Measurements from ENCODE around the gene CCM2L.

The CCM2L gene

GRCh38 chr20:31996996-31997395 lies 13.2 kb upstream of the CCM2L start:
- DNase-seq: no peak

DNA sequence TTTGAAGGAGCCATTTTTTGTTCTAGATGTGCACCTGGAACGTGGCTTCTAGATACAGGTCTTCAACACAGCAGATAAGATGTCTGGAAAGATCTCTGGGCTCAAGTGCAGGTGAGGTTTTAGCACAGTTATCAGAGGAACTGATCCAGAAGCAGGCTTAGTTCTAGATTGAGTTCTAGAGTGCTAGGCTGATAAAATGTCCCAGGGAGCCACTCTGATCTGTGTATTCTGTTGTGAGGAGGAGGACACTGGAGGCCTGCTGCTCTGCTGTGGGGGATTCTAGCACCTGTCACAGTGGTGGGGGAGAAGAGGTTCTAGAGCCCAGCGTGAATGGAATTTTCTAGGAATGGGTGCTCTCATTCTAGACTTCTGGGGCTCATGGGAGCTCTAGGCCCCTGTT lies 12.0 kb upstream of the CCM2L start:
- DNase-seq: no peak

DNA sequence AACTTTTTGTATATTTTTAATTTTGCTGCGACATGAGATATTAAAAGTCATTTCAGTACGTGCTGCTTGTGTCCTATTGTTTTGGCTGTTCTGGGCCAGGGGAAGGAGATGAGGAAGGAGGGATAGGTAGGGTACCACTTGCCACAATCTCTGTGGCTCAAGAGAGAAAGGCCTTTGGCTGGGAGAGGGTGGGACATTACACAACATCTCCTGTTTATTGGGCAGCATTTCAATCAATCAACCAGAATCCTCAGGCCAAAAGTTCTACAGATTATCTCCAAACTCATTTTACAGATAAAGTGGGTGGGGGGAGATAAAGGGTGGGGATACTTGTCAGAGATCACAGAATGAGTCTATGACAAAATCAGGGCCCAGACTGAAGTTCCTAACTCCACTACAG lies 6.9 kb upstream of the CCM2L start:
- DNase-seq: no peak

- no peak for DNase-seq
Measured at GRCh38 chr20:32004963-32005362, 5.3 kb upstream of the CCM2L start.

- DNase-seq: no peak
Measured at GRCh38 chr20:32006053-32006452, 4.2 kb upstream of the CCM2L start.

DNA sequence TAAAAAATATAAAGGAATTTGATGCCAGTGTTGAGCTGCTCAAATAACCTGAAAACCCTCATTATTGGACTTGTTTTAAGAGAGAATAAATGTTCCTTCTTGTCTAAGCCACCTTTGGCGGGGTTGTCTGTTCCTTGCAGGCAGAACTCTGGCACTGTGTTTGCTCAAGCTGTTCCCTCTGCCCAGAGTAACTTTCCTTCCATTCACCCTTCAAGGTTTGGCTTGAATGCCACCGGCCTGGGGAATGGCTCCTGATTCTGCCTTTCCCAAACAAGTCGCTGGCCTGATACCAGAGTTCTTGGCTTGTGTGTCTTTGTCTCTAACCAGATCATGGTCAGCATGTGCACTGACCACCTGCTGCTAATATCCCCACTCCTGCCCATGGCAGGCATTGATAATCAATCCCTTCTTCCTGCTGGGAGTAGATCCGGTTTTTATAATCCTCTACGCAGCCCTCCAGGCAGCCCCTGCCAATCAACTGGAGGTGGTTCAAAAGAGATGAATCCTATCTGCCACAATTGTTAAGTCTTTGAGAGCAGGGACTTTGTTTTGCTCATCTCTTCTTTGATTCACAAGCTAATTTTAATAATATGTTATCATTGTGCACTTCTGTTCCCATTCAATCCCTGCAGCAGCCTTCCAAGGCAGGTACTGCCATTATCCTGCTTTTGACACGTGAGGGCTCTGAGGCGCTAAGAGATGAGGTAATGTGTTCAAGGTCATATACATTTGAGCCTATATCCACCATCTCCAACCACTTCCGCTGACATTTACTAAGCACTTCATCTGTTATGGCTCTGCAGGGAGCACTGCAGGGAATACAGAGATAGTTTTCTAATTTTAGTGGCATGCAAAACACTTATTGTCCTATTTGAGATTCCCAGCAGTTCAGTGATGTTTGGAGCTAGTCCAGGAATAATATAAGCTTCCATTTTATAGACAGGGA lies 3.1 kb upstream of the CCM2L start:
- no peak for DNase-seq

- no peak for DNase-seq
Measured at GRCh38 chr20:32007787-32008616, 2.2 kb upstream of the CCM2L start.

DNA sequence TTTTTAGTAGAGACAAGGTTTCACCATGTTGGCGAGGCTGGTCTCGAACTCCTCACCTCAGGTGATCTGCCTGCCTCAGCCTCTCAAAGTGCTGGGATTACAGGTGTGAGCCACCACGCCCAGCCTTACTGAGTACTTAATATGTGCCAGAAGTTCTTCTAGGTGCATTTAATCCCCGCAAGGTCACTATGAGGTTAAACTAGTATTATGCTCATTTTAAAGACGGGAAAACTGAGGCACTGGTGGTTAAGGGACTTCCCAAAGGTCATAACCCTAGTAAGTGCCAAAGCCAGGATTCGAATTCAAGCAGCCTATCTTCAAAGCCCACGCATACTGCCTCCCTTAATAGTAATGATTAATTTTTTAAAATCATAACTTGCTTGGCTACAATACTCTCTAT lies 674 bp upstream of the CCM2L start:
- DNase-seq: no peak

DNA sequence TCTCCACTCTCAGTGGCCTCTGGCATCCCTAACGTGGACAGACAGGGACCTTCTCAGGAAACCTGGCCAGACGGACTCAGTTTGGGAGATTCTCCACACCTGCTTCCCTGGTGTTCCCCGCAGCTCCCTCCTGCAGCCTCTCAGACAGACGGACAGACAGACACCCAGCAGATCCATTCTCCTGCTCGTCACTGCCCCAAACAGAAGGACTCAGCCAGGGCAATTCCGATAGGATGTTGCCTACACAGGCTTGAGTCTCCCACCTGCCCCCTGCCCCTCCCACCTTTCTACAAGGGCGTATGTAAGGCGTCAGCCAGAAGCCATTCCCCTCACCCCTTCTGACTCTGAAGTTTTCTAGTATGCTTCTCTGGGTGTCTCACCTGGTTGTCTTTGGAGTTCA lies 428 bp downstream of the CCM2L start:
- no peak for DNase-seq

GRCh38 chr20:32012159-32012688 lies 2.0 kb downstream of the CCM2L start:
- no peak for DNase-seq

DNA sequence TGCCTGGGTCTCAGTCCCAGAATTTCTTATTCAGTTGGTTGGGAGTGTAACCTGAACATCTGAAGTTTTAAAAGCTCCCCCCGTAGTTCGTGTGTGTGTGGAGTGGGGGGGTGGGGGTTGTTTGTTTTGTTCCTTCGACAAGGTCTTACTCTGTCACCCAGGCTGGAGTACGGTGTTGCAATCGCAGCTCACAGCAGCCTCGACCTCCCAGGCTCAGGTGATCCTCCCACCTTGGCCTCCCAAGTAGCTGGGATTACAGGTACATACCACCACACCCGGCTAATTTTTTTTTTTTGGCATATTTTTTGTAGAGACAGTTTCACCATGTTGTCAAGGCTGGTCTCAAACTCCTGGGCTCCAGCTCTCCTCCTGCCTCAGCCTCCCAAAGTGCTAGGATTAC lies 3.1 kb downstream of the CCM2L start:
- DNase-seq: no peak

DNA sequence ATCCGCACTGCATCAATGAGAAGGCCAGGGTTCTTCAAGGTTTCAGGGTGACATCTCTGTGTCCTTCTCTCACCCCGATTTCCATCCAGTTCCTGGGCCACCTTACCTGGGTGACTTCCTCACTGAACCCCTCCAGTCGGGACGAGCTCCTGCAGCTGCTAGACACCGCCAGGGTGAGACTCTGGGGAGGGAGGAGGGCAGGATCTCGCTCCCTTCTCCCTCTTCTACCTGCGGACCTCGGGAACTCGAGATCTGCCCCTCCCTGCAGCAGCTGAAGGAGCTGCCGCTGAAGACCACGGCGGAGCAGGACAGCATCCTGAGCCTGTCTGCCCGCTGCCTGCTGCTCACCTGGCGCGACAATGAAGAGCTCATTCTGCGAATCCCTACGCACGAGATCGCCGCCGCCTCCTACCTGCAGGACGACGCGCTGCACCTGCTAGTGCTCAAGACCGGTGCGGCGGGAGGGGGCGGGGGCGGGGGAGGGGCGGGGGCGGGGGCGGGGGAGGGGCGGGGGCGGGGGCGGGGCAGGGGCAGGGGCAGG lies 7.5 kb downstream of the CCM2L start:
- peak; percentile 95 for DNase-seq

- peak; percentile 91 for DNase-seq
Measured at GRCh38 chr20:32018269-32019155, 8.3 kb downstream of the CCM2L start.

DNA sequence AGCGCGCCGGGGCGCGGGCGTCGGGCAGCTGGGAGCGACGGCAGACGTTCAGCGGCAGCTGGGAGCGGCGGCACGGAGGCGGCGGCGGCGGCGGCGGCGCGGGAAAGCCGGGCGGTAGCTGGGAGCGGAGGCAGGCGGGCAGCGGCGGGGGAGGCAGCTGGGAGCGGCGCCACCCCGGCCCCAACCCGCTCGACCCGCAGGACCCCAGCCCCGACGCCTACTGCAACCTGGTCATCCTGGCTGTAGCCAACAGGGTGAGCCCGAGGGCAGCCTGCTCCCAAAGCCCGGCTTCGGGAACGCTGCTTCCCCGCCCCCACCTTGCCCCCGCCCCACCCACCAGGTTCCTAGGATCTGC lies 8.9 kb downstream of the CCM2L start:
- peak; percentile 76 for DNase-seq

GRCh38 chr20:32019563-32020463 lies 9.6 kb downstream of the CCM2L start:
- DNase-seq: peak; percentile 60

DNA sequence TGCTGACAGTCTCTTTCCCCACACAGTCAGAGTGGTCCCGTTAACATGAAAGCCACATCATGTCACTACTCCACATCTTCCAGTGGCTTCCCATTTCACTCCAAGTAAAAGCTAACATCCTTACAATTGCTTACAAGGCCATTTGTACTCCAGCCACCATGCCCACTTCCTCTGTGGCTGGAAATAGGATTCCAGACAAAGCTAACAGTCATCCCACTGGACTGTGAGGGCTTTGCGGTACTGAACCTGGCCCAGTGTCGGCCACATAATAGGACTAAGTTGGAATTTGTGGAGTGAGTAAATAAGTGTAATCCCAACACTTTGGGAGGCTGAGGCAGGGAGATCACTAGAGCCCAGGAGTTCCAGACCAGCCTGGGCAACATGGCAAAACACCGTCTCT lies 10.9 kb downstream of the CCM2L start:
- DNase-seq: no peak

GRCh38 chr20:32024683-32025295 lies 14.6 kb downstream of the CCM2L start:
- DNase-seq: no peak

GRCh38 chr20:32027643-32028042 lies 17.4 kb downstream of the CCM2L start:
- DNase-seq: no peak

GRCh38 chr20:32028647-32029372 lies 18.6 kb downstream of the CCM2L start:
- no peak for DNase-seq

- no peak for DNase-seq
Measured at GRCh38 chr20:32029561-32029960, 19.3 kb downstream of the CCM2L start.
